ENCODE measurements around the gene CEP89.
"Not testable (repeated sequence)": the region's sequence is repeated elsewhere in the genome, so short reads cannot be mapped to it uniquely, and the experiment has no call there.

Gene CEP89

GRCh38 chr19:32945260-32945659 lies 26.5 kb downstream of the CEP89 start:
- DNase-seq = no peak

GRCh38 chr19:32941273-32941672 lies 30.5 kb downstream of the CEP89 start:
- not testable (repeated sequence) for DNase-seq

GRCh38 chr19:32936065-32936464 lies 35.7 kb downstream of the CEP89 start:
- DNase-seq = no peak

- DNase-seq = no peak
Observed at GRCh38 chr19:32935629-32936028, 36.1 kb downstream of the CEP89 start.

- no peak for DNase-seq
Observed at GRCh38 chr19:32933571-32933970, 38.2 kb downstream of the CEP89 start.

GRCh38 chr19:32930567-32930966 lies 41.2 kb downstream of the CEP89 start:
- DNase-seq = no peak

GRCh38 chr19:32928806-32929205 lies 43.0 kb downstream of the CEP89 start:
- DNase-seq = no peak

- no peak for DNase-seq
Observed at GRCh38 chr19:32924200-32924599, 47.6 kb downstream of the CEP89 start.

GRCh38 chr19:32921624-32922023 lies 50.1 kb downstream of the CEP89 start:
- no peak for DNase-seq

- no peak for DNase-seq
Observed at GRCh38 chr19:32919365-32919764, 52.4 kb downstream of the CEP89 start.

- no peak for DNase-seq
Observed at GRCh38 chr19:32917616-32917996, 54.2 kb downstream of the CEP89 start.

GRCh38 chr19:32916969-32917615 lies 54.7 kb downstream of the CEP89 start:
- no peak for DNase-seq

GRCh38 chr19:32914879-32915660 lies 56.7 kb downstream of the CEP89 start:
- DNase-seq = no peak

GRCh38 chr19:32911467-32911866 lies 60.3 kb downstream of the CEP89 start:
- no peak for DNase-seq

- DNase-seq = no peak
Observed at GRCh38 chr19:32910874-32911273, 60.9 kb downstream of the CEP89 start.

- DNase-seq = no peak
Observed at GRCh38 chr19:32910094-32910493, 61.7 kb downstream of the CEP89 start.

- no peak for DNase-seq
Observed at GRCh38 chr19:32909257-32909656, 62.5 kb downstream of the CEP89 start.

GRCh38 chr19:32908641-32909190 lies 63.0 kb downstream of the CEP89 start:
- DNase-seq = no peak

- no peak for DNase-seq
Observed at GRCh38 chr19:32902448-32902847, 69.3 kb downstream of the CEP89 start.

GRCh38 chr19:32901504-32902161 lies 70.1 kb downstream of the CEP89 start:
- DNase-seq = no peak

- DNase-seq = no peak
Observed at GRCh38 chr19:32896516-32897214, 75.1 kb downstream of the CEP89 start.

GRCh38 chr19:32895384-32895783 lies 76.4 kb downstream of the CEP89 start:
- no peak for DNase-seq

GRCh38 chr19:32891609-32892008 lies 80.1 kb downstream of the CEP89 start:
- no peak for DNase-seq

All from CD4-positive, alpha-beta T cell treated with Interleukin-4 for 1 hour (primary cell).